ENCODE measurements around the gene FLT4.

GRCh38 chr5:180673371-180674089, 24.1 kb upstream of the FLT4 start:
- TF ChIP-seq, protein P1, sequence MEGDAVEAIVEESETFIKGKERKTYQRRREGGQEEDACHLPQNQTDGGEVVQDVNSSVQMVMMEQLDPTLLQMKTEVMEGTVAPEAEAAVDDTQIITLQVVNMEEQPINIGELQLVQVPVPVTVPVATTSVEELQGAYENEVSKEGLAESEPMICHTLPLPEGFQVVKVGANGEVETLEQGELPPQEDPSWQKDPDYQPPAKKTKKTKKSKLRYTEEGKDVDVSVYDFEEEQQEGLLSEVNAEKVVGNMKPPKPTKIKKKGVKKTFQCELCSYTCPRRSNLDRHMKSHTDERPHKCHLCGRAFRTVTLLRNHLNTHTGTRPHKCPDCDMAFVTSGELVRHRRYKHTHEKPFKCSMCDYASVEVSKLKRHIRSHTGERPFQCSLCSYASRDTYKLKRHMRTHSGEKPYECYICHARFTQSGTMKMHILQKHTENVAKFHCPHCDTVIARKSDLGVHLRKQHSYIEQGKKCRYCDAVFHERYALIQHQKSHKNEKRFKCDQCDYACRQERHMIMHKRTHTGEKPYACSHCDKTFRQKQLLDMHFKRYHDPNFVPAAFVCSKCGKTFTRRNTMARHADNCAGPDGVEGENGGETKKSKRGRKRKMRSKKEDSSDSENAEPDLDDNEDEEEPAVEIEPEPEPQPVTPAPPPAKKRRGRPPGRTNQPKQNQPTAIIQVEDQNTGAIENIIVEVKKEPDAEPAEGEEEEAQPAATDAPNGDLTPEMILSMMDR (IDR thresholded peaks at IDR 0.05) = no peak
- no peak for TF ChIP-seq POLR2A (IDR thresholded peaks at IDR 0.05)

Data from body of pancreas (tissue), 4 donors.